Measurements from ENCODE around the gene SHLD1.
A peak's percentile ranks its signal among the peaks of the same experiment; 100 is the strongest.

SHLD1 gene

GRCh38 chr20:5820738-5821137 is 70.5 kb downstream of the SHLD1 start:
- no peak for DNase-seq (ENCODE audit: low read depth)

- DNase-seq (ENCODE audit: low read depth) = no peak
Observed at GRCh38 chr20:5821627-5822215, 71.5 kb downstream of the SHLD1 start.

- DNase-seq (ENCODE audit: low read depth) = no peak
Observed at GRCh38 chr20:5822569-5822968, 72.4 kb downstream of the SHLD1 start.

- DNase-seq (ENCODE audit: low read depth) = no peak
Observed at GRCh38 chr20:5825130-5825719, 75.0 kb downstream of the SHLD1 start.

GRCh38 chr20:5827098-5827853 is 77.1 kb downstream of the SHLD1 start:
- DNase-seq (ENCODE audit: low read depth) = no peak

- no peak for DNase-seq (ENCODE audit: low read depth)
Observed at GRCh38 chr20:5827861-5828260, 77.7 kb downstream of the SHLD1 start.

GRCh38 chr20:5829241-5829809 is 79.1 kb downstream of the SHLD1 start:
- no peak for DNase-seq (ENCODE audit: low read depth)

- DNase-seq (ENCODE audit: low read depth) = no peak
Observed at GRCh38 chr20:5831539-5832237, 81.5 kb downstream of the SHLD1 start.

- no peak for DNase-seq (ENCODE audit: low read depth)
Observed at GRCh38 chr20:5833309-5833941, 83.2 kb downstream of the SHLD1 start.

GRCh38 chr20:5834436-5835005 is 84.3 kb downstream of the SHLD1 start:
- no peak for DNase-seq (ENCODE audit: low read depth)

- DNase-seq (ENCODE audit: low read depth) = peak; percentile 22
Observed at GRCh38 chr20:5835321-5835821, 85.2 kb downstream of the SHLD1 start.

GRCh38 chr20:5835871-5836270 is 85.7 kb downstream of the SHLD1 start:
- no peak for DNase-seq (ENCODE audit: low read depth)

- DNase-seq (ENCODE audit: low read depth) = no peak
Observed at GRCh38 chr20:5836569-5836968, 86.4 kb downstream of the SHLD1 start.

GRCh38 chr20:5840411-5841002 is 90.3 kb downstream of the SHLD1 start:
- no peak for DNase-seq (ENCODE audit: low read depth)

GRCh38 chr20:5841522-5841921 is 91.3 kb downstream of the SHLD1 start:
- no peak for DNase-seq (ENCODE audit: low read depth)

- no peak for DNase-seq (ENCODE audit: low read depth)
Observed at GRCh38 chr20:5842465-5842864, 92.3 kb downstream of the SHLD1 start.

- no peak for DNase-seq (ENCODE audit: low read depth)
Observed at GRCh38 chr20:5843054-5843592, 92.9 kb downstream of the SHLD1 start.

- DNase-seq (ENCODE audit: low read depth) = peak; percentile 20
Observed at GRCh38 chr20:5844063-5844681, 94.0 kb downstream of the SHLD1 start.

- no peak for DNase-seq (ENCODE audit: low read depth)
Observed at GRCh38 chr20:5845681-5846615, 95.7 kb downstream of the SHLD1 start.

Measured in activated T-cell treated with anti-CD3 and anti-CD28 coated beads for 1 hour (primary cell).